Stomach (tissue), 4 donors: Measurements from ENCODE around the gene TBCD.

Source experiments
- CTCF ChIP-seq, 7 experiments: fragments of 450-650 bp in 4 of 7; fragments of 200-600 bp in 3 of 7; sonication (generic) in 3 of 7; IDR thresholded peaks; one replicate each; pipeline ENCODE4 v1.5.1; 2016 to 2019; ENCODE audit warnings: antibody characterized with exemption in 7 of 7, control low read depth in 2 of 7, mild to moderate bottlenecking in 1 of 7
- EP300 ChIP-seq: sonication (generic); formaldehyde crosslinking; IDR thresholded peaks from one replicate; pipeline ENCODE4 v1.6.1; 2017; ENCODE audit warnings: antibody characterized with exemption

- TF ChIP-seq CTCF (IDR thresholded peaks at IDR 0.05) (no peak), EP300 (no peak)
Observed at GRCh38 chr17:82884970-82885353, 133.1 kb downstream of the TBCD start.
